Measurements from ENCODE around the gene FNBP1. TPM values are rescaled to one million over a fixed set of nuclear protein-coding genes. Genes with fewer than 3 reads are reported as not detected.

Gene FNBP1
- polyA plus RNA-seq, 2 of the 4 experiments (the other 2 are of a cell fraction), result 10.6 to 15.6 TPM

- POLR2A ChIA-PET, result no interaction called here
- Histone ChIP-seq H3K27ac (no peak overlapping the region), H3K9me3 (no peaks in the 10 kb centered on the region), H3K4me1 (no peaks in the 10 kb centered on the region), H3K4me2 (no peak overlapping the region), H3K4me3 (no peak overlapping the region)
- ATAC-seq, result no peak
- CTCF ChIA-PET, result interaction anchor here (1.4 kb wide), 1 partner anchor 17 kb away, joined by 3 read pairs; no protein-coding TSS in a partner anchor
- WGBS (ENCODE audit: missing lambda C conversion rate), result 85% methylated on average over 2 of the region's 2 CpGs
- FAIRE-seq, result no peak
- TF ChIP-seq HOXA7 (CRISPR knock-in tag; IDR thresholded peaks at IDR 0.05), result no peak
- no peak for TF ChIP-seq JUNB (IDR thresholded peaks at IDR 0.05)
- no peak for TF ChIP-seq PBX3 (IDR thresholded peaks at IDR 0.05)
- no peak for TF ChIP-seq CHD2 (IDR thresholded peaks at IDR 0.05; ENCODE audit: low read length, partially characterized antibody)
- no peak for TF ChIP-seq NFE2L2 (conservative IDR thresholded peaks at IDR 0.05; ENCODE audit: low read length)
- no peak for TF ChIP-seq CTCF (IDR thresholded peaks at IDR 0.05)
- no peak for TF ChIP-seq GATA3 (IDR thresholded peaks at IDR 0.05; ENCODE audit: borderline replicate concordance)
- TF ChIP-seq CEBPB (IDR thresholded peaks at IDR 0.05), result no peak
- TF ChIP-seq ZNF302 (CRISPR knock-in tag; IDR thresholded peaks at IDR 0.05), result no peak
- TF ChIP-seq EP300 (IDR thresholded peaks at IDR 0.05), result no peak
- no peak for TF ChIP-seq RARB (CRISPR knock-in tag; IDR thresholded peaks at IDR 0.05)
- no peak for TF ChIP-seq ZSCAN20 (CRISPR knock-in tag; IDR thresholded peaks at IDR 0.05)
- TF ChIP-seq KDM1A (IDR thresholded peaks at IDR 0.05; ENCODE audit: low read depth), result no peak
- no peak for DNase-seq (ENCODE audit: low read depth in 1 of 2, low spot score in 1 of 2)
Measured at GRCh38 chr9:129899620-129900019, 143.4 kb downstream of the FNBP1 start.

DNA sequence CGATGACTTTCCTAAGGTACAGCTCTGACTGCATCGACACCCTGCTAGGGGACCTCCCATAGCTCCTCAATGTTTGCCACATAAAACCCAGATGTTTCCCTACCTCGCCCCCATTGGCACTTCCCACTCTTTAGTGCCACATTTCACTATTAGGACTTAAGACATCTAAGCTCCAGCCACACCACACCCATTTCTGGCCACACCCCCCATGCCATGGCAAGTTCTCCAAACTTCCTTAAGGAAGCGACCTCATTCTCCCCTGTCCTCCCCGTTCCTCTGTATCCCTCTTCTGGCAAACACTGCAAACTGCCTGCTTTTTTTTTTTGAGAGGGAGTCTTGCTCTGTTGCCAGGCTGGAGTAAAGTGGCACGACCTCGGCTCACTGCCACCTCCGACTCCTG lies 144.8 kb downstream of the FNBP1 start:
- 81% methylated on average over 8 of the region's 8 CpGs for WGBS (ENCODE audit: missing lambda C conversion rate)
- no peak for TF ChIP-seq CBX2 (IDR thresholded peaks at IDR 0.05; ENCODE audit: borderline replicate concordance, low read depth)
- TF ChIP-seq PBX3 (IDR thresholded peaks at IDR 0.05), result no peak
- TF ChIP-seq, protein P1, sequence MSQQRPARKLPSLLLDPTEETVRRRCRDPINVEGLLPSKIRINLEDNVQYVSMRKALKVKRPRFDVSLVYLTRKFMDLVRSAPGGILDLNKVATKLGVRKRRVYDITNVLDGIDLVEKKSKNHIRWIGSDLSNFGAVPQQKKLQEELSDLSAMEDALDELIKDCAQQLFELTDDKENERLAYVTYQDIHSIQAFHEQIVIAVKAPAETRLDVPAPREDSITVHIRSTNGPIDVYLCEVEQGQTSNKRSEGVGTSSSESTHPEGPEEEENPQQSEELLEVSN (IDR thresholded peaks at IDR 0.05; ENCODE audit: borderline replicate concordance, low read depth), result no peak
- 0 out of 5 replicates have a peak, but pooled peaks of 1 of the 2 experiments have one; percentile 10 for TF ChIP-seq RAD21 (conservative IDR thresholded peaks at IDR 0.05 in 1 of 2, IDR thresholded peaks at IDR 0.05 in 1 of 2)
- Histone ChIP-seq H3K4me2 (no peak overlapping the region), H3K27ac (no peak overlapping the region), H3K4me1 (no peaks in the 10 kb centered on the region), H3K9me3 (no peaks in the 10 kb centered on the region), H3K4me3 (no peak overlapping the region)
- DNase-seq (ENCODE audit: low read depth in 1 of 2, low spot score in 1 of 2) (peak; percentile 37 to 68), FAIRE-seq (no peak), ATAC-seq (peak; percentile 19 to 62; a peak in 3 of 6 replicates)
- CTCF ChIA-PET, result interaction anchor here (0.8 to 1.1 kb wide), 3 partner anchors 13 to 329 kb away, joined by 3 to 4 read pairs (median 3); no protein-coding TSS in a partner anchor
- POLR2A ChIA-PET, result no interaction called here

DNA sequence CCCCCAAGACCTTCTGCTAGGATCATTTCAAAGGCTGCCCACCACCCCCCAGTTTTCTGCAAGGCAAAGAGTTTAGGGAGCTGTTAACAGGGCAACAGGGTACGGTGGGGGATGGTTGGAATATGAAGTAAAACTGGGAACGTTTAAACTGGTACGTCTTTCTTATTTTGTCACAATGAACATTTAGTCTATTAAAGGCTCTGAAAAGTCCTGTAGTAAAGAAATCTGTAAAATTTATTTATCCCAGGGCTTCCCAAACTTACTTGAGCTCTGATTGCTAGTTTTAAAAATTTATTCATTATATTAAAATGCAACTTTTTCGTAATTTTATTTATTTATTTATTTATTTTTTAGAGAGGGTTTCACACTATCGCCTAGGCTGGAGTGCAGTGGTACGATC lies 145.7 kb downstream of the FNBP1 start:
- Histone ChIP-seq H3K4me3 (no peak overlapping the region), H3K4me2 (no peak overlapping the region), H3K27ac (no peak overlapping the region), H3K4me1 (no peaks in the 10 kb centered on the region), H3K9me3 (no peaks in the 10 kb centered on the region)
- no peak for ATAC-seq
- CTCF ChIA-PET, result interaction anchor here (0.5 to 1.1 kb wide), 2 partner anchors 12 to 173 kb away, joined by 3 to 4 read pairs; no protein-coding TSS in a partner anchor
- DNase-seq (ENCODE audit: low read depth in 1 of 2, low spot score in 1 of 2), result no peak
- no peak for FAIRE-seq
- WGBS (ENCODE audit: missing lambda C conversion rate), result 79% methylated on average over 6 of the region's 6 CpGs
- TF ChIP-seq ZC3H11A (IDR thresholded peaks at IDR 0.05), result no peak
- no peak for TF ChIP-seq MAFK (IDR thresholded peaks at IDR 0.05; ENCODE audit: partially characterized antibody)
- no peak for TF ChIP-seq CBX8 (IDR thresholded peaks at IDR 0.05)
- TF ChIP-seq TP53 (CRISPR knock-in tag; IDR thresholded peaks at IDR 0.05), result no peak
- TF ChIP-seq, protein P1 (IDR thresholded peaks at IDR 0.05; ENCODE audit: borderline replicate concordance, low read depth), result no peak
- no peak for TF ChIP-seq FOXS1 (CRISPR knock-in tag; IDR thresholded peaks at IDR 0.05)
- no peak for TF ChIP-seq POLR2AphosphoS2 (conservative IDR thresholded peaks at IDR 0.05; ENCODE audit: low read length)
- no peak for TF ChIP-seq HOXA7 (CRISPR knock-in tag; IDR thresholded peaks at IDR 0.05)
- no peak for TF ChIP-seq NPAS2 (CRISPR knock-in tag; IDR thresholded peaks at IDR 0.05; ENCODE audit: borderline replicate concordance)
- TF ChIP-seq RAD21 (conservative IDR thresholded peaks at IDR 0.05 in 1 of 2, IDR thresholded peaks at IDR 0.05 in 1 of 2), result no peak
- POLR2A ChIA-PET, result no interaction called here
